ENCODE measurements around the gene MIOX. TPM values are rescaled to one million over a fixed set of nuclear protein-coding genes. Genes with fewer than 3 reads are reported as not detected.
A peak's percentile ranks its signal among the peaks of the same experiment; 100 is the strongest.

MIOX gene
- total RNA-seq, 1 donor from 2014 or later = not detected

DNA sequence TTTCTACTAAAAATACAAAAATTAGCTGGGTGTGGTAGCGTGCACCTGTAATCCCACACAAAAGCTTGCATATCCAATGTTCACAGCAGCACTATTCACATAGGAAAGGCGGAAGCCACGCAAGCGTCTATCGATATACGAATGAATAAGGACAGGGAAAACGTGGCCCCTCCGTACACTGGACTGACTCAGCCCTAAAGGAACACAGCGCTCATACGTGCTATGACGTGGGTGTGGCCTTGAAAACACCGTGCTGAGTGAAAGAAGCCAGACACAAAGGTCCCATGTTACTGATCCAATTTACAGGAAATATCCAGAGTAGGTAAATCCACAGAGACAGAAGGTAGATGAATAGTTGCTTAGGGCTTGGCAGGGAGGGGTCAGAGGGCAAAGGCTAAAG is 13.8 kb downstream of the MIOX start:
- no peak overlapping the region for H3K4me3 Mint-ChIP-seq (ENCODE audit: unreplicated experiment)
- no peaks in the 10 kb centered on the region for H3K4me1 Mint-ChIP-seq (ENCODE audit: unreplicated experiment)
- TF ChIP-seq CTCF (IDR thresholded peaks at IDR 0.05; ENCODE audit: unreplicated experiment) = no peak
- no peak for DNase-seq (ENCODE audit: low spot score)
- no peaks in the 10 kb centered on the region for H3K36me3 Mint-ChIP-seq (ENCODE audit: low read depth, unreplicated experiment)
- peaks cover 2% of the 10 kb centered on the region for H3K27me3 Mint-ChIP-seq (ENCODE audit: unreplicated experiment)
- H3K9me3 Mint-ChIP-seq (ENCODE audit: unreplicated experiment) = no peaks in the 10 kb centered on the region
- peak overlapping the region; percentile 70 for H3K27ac Mint-ChIP-seq (ENCODE audit: unreplicated experiment)

DNA sequence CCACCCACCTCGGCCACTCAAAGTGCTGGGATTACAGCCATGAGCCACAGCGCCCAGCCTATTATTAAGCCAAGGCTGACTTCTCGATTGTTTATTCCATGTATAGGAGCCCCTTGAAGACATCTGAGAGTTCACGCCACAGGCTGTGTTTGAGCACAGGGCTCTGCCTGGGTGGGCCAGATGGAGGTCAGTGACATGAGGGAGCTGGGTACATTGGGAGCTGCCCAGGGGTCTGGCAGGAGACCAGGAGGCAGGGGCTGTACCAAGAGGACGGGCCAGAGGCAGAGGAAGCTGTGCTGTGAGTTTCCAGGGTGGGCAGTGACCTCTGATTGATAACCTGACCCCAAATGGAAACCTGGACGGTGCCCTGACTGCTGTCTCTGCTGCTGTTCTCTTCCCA is 15.4 kb downstream of the MIOX start:
- Mint-ChIP-seq H3K4me3 (ENCODE audit: unreplicated experiment) (no peak overlapping the region), H3K27me3 (ENCODE audit: unreplicated experiment) (peaks cover 2% of the 10 kb centered on the region), H3K27ac (ENCODE audit: unreplicated experiment) (no peak overlapping the region), H3K36me3 (ENCODE audit: low read depth, unreplicated experiment) (no peaks in the 10 kb centered on the region), H3K9me3 (ENCODE audit: unreplicated experiment) (no peaks in the 10 kb centered on the region), H3K4me1 (ENCODE audit: unreplicated experiment) (peaks cover under 1% of the 10 kb centered on the region)
- TF ChIP-seq CTCF (IDR thresholded peaks at IDR 0.05; ENCODE audit: unreplicated experiment) = no peak
- DNase-seq (ENCODE audit: low spot score) = no peak

GRCh38 chr22:50502628-50503474 is 16.2 kb downstream of the MIOX start:
- Mint-ChIP-seq H3K9me3 (ENCODE audit: unreplicated experiment) (no peaks in the 10 kb centered on the region), H3K4me1 (ENCODE audit: unreplicated experiment) (peaks cover 3% of the 10 kb centered on the region), H3K36me3 (ENCODE audit: low read depth, unreplicated experiment) (no peaks in the 10 kb centered on the region), H3K27me3 (ENCODE audit: unreplicated experiment) (peaks cover 2% of the 10 kb centered on the region), H3K4me3 (ENCODE audit: unreplicated experiment) (no peak overlapping the region), H3K27ac (ENCODE audit: unreplicated experiment) (no peak overlapping the region)
- no peak for TF ChIP-seq CTCF (IDR thresholded peaks at IDR 0.05; ENCODE audit: unreplicated experiment)
- DNase-seq (ENCODE audit: low spot score) = no peak

- Mint-ChIP-seq H3K36me3 (ENCODE audit: low read depth, unreplicated experiment) (no peaks in the 10 kb centered on the region), H3K27ac (ENCODE audit: unreplicated experiment) (no peak overlapping the region), H3K4me1 (ENCODE audit: unreplicated experiment) (peaks cover 5% of the 10 kb centered on the region), H3K27me3 (ENCODE audit: unreplicated experiment) (peaks cover 4% of the 10 kb centered on the region), H3K9me3 (ENCODE audit: unreplicated experiment) (no peaks in the 10 kb centered on the region), H3K4me3 (ENCODE audit: unreplicated experiment) (no peak overlapping the region)
- no peak for TF ChIP-seq CTCF (IDR thresholded peaks at IDR 0.05; ENCODE audit: unreplicated experiment)
- DNase-seq (ENCODE audit: low spot score) = no peak
Measured at GRCh38 chr22:50503475-50504145, 17.0 kb downstream of the MIOX start.

Data from endothelial cell (in vitro differentiated cells).